Measurements from ENCODE around the gene CAMTA1. TPM values are rescaled to one million over a fixed set of nuclear protein-coding genes. Genes with fewer than 3 reads are reported as not detected.

Gene CAMTA1
- polyA plus RNA-seq, 1 of the 3 experiments (the other 2 are of a cell fraction) = 63.1 TPM

DNA sequence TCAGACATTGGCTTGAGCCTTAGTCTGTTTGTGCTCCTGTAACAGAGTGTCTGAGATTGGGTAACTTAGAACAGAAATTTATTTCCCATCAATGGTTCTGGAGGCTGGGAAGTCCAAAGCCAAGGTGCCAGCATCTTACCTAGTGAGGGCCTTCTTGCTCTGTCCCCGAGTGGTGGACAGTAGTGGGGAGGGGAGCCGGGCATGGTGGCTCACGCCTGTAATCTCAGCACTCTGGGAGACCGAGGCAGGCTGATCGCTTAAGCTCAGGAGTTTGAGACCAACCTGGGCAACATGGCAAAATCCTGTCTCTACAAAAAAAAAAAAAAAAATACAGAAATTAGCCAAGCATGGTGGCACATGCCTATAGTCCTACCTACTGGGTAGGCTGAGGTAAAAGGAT, 649.3 kb downstream of the CAMTA1 start:
- ChIA-PET CTCF (interaction anchor here (1.8 kb wide), 1 partner anchor 19 kb away, joined by 3 read pairs; no protein-coding TSS in a partner anchor), POLR2A (no interaction called here)
- Histone ChIP-seq H3K36me3 (replicated peaks in 1 of 2; ENCODE audit: control insufficient read depth in 1 of 2, insufficient read depth in 2 of 2, low read length in 1 of 2) (no peaks in the 10 kb centered on the region), H2AFZ (ENCODE audit: low read depth) (no peak overlapping the region), H3K79me2 (ENCODE audit: insufficient read depth) (no peaks in the 10 kb centered on the region), H3K4me1 (ENCODE audit: control insufficient read depth in 1 of 2, insufficient read depth in 2 of 2, low read depth in 1 of 2, low read length in 1 of 2) (peaks cover 0 to 37% of the 10 kb centered on the region in 2 experiments; a peak in 1 of 4 replicates), H3F3A (replicated peaks; ENCODE audit: insufficient read depth) (no peaks in the 10 kb centered on the region), H3K4me3 (ENCODE audit: low read depth in 2 of 2, low read length in 1 of 2) (no peak overlapping the region), H3K9ac (no peak overlapping the region), H3K4me2 (no peak overlapping the region), H3K27ac (ENCODE audit: low read depth in 2 of 2, low read length in 1 of 2) (no peak overlapping the region), H3K9me2 (no peaks in the 10 kb centered on the region), H3K9me3 (no peaks in the 10 kb centered on the region), H4K20me1 (ENCODE audit: insufficient read depth) (no peaks in the 10 kb centered on the region), H3K27me3 (ENCODE audit: insufficient read depth) (no peaks in the 10 kb centered on the region)
- TF ChIP-seq IRF3 (IDR thresholded peaks at IDR 0.05; ENCODE audit: low read depth, low read length) (no peak), USF1 (IDR thresholded peaks at IDR 0.05; ENCODE audit: borderline replicate concordance, low read depth) (no peak), RAD21 (IDR thresholded peaks at IDR 0.05; ENCODE audit: low read length) (no peak), FOXJ3 (CRISPR knock-in tag; IDR thresholded peaks at IDR 0.05) (no peak), SIN3A (IDR thresholded peaks at IDR 0.05; ENCODE audit: borderline replicate concordance, low read depth, low read length) (no peak), FOSL2 (IDR thresholded peaks at IDR 0.05; ENCODE audit: borderline replicate concordance, low read depth) (no peak), REST (IDR thresholded peaks at IDR 0.05; ENCODE audit: low read depth, low read length) (no peak), GATA2 (CRISPR knock-in tag; IDR thresholded peaks at IDR 0.05) (no peak), POLR2AphosphoS5 (IDR thresholded peaks at IDR 0.05; ENCODE audit: low read depth, low read length) (no peak), EZH2phosphoT487 (IDR thresholded peaks at IDR 0.05; ENCODE audit: borderline replicate concordance, low read depth) (no peak), RFX5 (IDR thresholded peaks at IDR 0.05; ENCODE audit: low read length) (no peak), EP300 (IDR thresholded peaks at IDR 0.05; ENCODE audit: borderline replicate concordance in 1 of 2, low read depth in 1 of 2, low read length in 1 of 2) (no peak), TCF12 (IDR thresholded peaks at IDR 0.05) (no peak)
- TF ChIP-seq, protein P1, sequence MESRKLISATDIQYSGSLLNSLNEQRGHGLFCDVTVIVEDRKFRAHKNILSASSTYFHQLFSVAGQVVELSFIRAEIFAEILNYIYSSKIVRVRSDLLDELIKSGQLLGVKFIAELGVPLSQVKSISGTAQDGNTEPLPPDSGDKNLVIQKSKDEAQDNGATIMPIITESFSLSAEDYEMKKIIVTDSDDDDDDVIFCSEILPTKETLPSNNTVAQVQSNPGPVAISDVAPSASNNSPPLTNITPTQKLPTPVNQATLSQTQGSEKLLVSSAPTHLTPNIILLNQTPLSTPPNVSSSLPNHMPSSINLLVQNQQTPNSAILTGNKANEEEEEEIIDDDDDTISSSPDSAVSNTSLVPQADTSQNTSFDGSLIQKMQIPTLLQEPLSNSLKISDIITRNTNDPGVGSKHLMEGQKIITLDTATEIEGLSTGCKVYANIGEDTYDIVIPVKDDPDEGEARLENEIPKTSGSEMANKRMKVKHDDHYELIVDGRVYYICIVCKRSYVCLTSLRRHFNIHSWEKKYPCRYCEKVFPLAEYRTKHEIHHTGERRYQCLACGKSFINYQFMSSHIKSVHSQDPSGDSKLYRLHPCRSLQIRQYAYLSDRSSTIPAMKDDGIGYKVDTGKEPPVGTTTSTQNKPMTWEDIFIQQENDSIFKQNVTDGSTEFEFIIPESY (IDR thresholded peaks at IDR 0.05; ENCODE audit: borderline replicate concordance, low read depth) = no peak
- 72% methylated on average over 5 of the region's 5 CpGs for WGBS (ENCODE audit: low lambda C conversion rate)
- DNase-seq = no peak
